ENCODE data around the gene LSM6. TPM values are rescaled to one million over a fixed set of nuclear protein-coding genes. Genes with fewer than 3 reads are reported as not detected.
A peak's percentile ranks its signal among the peaks of the same experiment; 100 is the strongest.

Gene LSM6
- total RNA-seq, 1 experiment from 2014 or later: 78.3 TPM

DNA sequence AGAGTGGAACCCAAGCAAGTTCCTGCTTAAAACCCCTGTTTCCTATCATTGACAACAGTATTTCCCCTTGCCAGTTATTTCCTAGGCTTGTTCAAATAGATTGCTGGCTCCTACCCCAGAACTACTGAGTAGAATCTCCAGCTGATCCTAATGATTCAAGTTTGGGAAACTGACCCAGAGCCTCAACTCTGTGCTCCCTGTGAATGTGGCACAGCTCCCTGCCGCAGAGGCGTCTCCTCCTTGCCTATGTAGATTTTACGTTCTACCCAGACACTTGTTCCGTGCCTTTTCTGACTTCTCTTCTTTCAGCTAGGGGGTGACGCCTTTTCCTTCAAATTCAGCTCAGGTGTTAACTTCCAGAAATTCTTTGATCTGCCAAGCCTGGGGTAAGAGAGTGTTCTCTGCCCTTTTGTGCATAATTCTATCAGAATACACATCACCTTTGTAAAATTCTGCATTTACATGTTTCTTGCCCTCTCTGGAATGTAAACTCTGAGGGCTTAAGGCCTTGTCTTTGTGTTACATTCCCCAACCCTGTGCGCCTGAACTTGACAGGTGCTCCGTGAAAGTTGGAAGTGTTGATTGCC, 4.4 kb downstream of the LSM6 start:
- Histone ChIP-seq H2BK5ac (ENCODE audit: insufficient read length, low read length) (no peak overlapping the region), H3K9ac (ENCODE audit: extremely low read depth, insufficient read length, low read length) (no peak overlapping the region), H3K23ac (ENCODE audit: insufficient read length, low read depth, low read length) (no peak overlapping the region), H2BK12ac (ENCODE audit: insufficient read length, low read depth, low read length) (no peak overlapping the region), H2AFZ (ENCODE audit: low read length) (no peak overlapping the region), H4K20me1 (ENCODE audit: control insufficient read depth, insufficient read depth, insufficient read length) (no peaks in the 10 kb centered on the region), H3K4ac (ENCODE audit: low read depth, low read length) (no peak overlapping the region), H2BK20ac (ENCODE audit: low read depth, low read length, poor library complexity, severe bottlenecking) (no peak overlapping the region), H3K4me2 (ENCODE audit: insufficient read depth, insufficient read length, low read length) (no peak overlapping the region), H4K91ac (ENCODE audit: insufficient read length, low read depth, low read length) (no peak overlapping the region), H3K14ac (ENCODE audit: insufficient read depth, low read length) (no peak overlapping the region), H3K79me1 (ENCODE audit: insufficient read depth, low read depth, low read length, poor library complexity, severe bottlenecking) (no peaks in the 10 kb centered on the region), H4K8ac (replicated peaks; ENCODE audit: insufficient read length, low read depth, low read length) (no peak overlapping the region), H3K9me3 (ENCODE audit: control insufficient read depth, low read depth, low read length) (no peaks in the 10 kb centered on the region), H2BK120ac (ENCODE audit: low read depth, low read length, poor library complexity, severe bottlenecking) (no peak overlapping the region), H4K5ac (ENCODE audit: insufficient read length, low read depth, low read length) (no peak overlapping the region), H3K27ac (ENCODE audit: insufficient read length, low read depth, low read length) (no peak overlapping the region), H3K18ac (ENCODE audit: insufficient read length, low read depth, low read length) (no peak overlapping the region), H3K27me3 (ENCODE audit: insufficient read depth, low read length) (no peaks in the 10 kb centered on the region), H3T11ph (ENCODE audit: low read length) (no peak overlapping the region), H3K4me1 (ENCODE audit: insufficient read depth, low read length) (no peaks in the 10 kb centered on the region; the same call in 1 of the 2 replicates), H3K79me2 (ENCODE audit: insufficient read depth, low read length) (peaks cover 11% of the 10 kb centered on the region; the same call in 1 of the 2 replicates), H2BK15ac (ENCODE audit: low read depth, low read length) (no peak overlapping the region), H3K56ac (ENCODE audit: insufficient read length, low read depth, low read length) (no peak overlapping the region), H3K23me2 (ENCODE audit: insufficient read length, low read depth, low read length, poor library complexity, severe bottlenecking) (no peaks in the 10 kb centered on the region), H2AK5ac (ENCODE audit: insufficient read length, low read length) (no peak overlapping the region)
- Mint-ChIP-seq H3K27ac (peak overlapping the region in 1 of 3 experiments; percentile 36; a peak in 1 of 7 replicates), H3K4me1 (peaks cover 37 to 38% of the 10 kb centered on the region in 2 experiments), H3K36me3 (ENCODE audit: insufficient read depth in 1 of 3, low read depth in 3 of 3) (peaks cover 5 to 14% (median 11%) of the 10 kb centered on the region in 3 experiments; a peak in 5 of 7 replicates), H3K4me3 (no peak overlapping the region), H3K9me3 (no peaks in the 10 kb centered on the region), H3K27me3 (ENCODE audit: low read depth) (no peaks in the 10 kb centered on the region)
- TF ChIP-seq, protein P1, sequence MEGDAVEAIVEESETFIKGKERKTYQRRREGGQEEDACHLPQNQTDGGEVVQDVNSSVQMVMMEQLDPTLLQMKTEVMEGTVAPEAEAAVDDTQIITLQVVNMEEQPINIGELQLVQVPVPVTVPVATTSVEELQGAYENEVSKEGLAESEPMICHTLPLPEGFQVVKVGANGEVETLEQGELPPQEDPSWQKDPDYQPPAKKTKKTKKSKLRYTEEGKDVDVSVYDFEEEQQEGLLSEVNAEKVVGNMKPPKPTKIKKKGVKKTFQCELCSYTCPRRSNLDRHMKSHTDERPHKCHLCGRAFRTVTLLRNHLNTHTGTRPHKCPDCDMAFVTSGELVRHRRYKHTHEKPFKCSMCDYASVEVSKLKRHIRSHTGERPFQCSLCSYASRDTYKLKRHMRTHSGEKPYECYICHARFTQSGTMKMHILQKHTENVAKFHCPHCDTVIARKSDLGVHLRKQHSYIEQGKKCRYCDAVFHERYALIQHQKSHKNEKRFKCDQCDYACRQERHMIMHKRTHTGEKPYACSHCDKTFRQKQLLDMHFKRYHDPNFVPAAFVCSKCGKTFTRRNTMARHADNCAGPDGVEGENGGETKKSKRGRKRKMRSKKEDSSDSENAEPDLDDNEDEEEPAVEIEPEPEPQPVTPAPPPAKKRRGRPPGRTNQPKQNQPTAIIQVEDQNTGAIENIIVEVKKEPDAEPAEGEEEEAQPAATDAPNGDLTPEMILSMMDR (conservative IDR thresholded peaks at IDR 0.05): no peak
- no CpG with 5 or more reads among the region's 7 CpGs for WGBS (ENCODE audit: extremely low coverage, insufficient read length, low lambda C conversion rate)
- DNase-seq: no peak
